ENCODE measurements around the gene LRRC49.
"Not testable (repeated sequence)": the region's sequence is repeated elsewhere in the genome, so short reads cannot be mapped to it uniquely, and the experiment has no call there.

LRRC49 gene

DNA sequence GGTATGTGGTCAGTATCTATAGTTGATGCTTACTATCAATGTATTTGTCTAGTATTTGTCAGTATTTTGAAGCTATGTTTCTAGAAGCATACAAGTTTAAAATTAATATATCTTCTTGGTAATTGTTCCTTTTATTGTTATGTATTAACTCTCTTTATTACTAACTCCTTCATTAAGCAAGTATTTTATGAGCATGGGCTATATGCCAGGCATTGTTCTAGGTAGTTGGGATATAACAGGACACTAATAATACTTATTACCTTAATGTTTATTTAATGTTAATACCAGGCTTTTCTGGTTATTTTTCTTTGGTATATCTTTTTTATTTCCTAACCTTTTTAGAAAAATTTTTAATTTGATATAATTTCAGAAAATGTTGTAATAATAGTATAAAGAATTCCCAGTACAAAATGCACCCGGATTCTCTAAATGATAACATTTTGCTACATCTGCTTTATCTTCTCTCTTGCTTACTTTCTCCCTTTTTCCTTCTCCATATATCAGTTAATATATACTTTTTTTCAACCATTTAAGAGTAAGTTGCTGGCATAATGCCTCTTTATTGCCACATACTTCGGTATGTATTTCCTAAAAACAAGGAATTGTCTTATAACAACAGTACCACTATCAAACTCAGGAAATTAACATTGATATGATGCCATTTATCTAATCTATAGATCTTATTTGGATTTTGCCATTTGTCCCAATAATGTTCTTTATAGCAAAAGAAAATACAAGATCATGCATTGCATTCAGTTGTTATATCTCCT lies 30.9 kb downstream of the LRRC49 start:
- DNase-seq (ENCODE audit: low read depth) = no peak

DNA sequence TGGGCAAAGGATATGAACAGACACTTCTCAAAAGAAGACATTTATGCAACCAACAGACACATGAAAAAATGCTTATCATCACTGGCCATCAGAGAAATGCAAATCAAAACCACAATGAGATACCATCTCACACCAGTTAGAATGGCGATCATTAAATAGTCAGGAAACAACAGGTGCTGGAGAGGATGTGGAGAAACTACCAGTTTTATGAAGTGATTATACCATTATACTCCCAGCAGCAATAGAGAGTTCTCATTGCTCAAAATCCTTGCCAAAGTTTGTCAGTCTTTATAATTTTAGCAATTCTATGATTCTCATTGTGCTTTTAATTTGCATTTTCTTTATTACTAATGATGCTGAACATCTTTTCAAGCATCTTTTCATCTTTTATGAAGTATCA lies 34.3 kb downstream of the LRRC49 start:
- DNase-seq (ENCODE audit: low read depth) = not testable (repeated sequence)

DNA sequence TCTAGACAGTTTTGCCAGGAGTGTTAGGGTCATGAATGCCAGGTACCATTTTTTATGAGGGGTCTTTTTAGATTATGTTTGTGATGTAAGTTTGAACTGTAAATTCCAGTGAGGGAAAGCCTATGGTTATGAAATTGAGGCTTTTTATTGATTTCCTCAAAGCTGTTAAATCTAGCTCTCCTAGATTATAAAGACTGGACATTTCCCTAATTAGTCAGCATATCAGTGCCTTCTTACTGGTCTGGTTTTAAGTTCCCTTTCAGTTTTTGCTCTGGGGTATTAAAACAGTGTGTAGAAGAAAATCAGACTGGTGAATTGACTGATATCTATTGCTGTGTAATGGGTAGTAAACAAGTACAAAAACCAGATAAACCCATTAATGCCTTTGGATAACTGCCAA lies 39.2 kb downstream of the LRRC49 start:
- DNase-seq (ENCODE audit: low read depth) = no peak

DNA sequence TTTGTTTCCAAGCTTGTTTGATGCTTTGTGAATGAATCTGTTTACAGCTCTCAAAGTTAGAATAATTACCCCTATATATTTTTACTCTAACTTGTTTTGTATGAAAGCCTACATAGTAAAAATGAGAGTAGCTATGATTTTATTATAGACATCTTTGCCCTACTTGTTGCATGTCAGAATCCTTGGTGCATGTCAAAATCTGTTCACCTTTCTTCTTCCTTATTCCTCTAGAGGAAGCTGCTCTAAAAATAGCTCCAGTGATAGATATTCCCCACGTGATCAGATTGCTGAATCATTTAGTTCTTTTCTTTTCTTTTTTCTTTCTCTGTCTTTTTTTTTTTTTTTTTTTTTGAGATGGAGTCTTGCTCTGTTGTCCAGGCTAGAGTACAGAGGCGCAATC lies 39.8 kb downstream of the LRRC49 start:
- no peak for DNase-seq (ENCODE audit: low read depth)

DNA sequence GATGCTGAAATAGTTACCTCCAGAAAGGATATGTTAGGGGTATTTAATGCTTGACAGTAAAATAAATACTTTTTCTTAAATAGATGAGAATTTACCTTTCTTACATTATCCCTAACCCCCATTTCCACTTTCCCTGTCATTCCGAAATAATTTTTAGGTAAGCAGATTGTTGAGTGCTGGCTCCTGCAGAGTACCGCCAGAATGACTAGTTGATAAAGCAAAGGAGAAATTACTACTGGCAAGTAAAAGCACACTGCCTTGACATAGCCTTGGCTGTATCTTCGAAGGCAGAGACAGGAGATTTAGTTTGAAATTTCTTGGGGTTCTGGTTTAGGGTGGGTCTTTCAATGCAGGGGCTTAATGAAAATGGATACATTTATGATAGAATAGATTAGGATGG lies 40.8 kb downstream of the LRRC49 start:
- no peak for DNase-seq (ENCODE audit: low read depth)

DNA sequence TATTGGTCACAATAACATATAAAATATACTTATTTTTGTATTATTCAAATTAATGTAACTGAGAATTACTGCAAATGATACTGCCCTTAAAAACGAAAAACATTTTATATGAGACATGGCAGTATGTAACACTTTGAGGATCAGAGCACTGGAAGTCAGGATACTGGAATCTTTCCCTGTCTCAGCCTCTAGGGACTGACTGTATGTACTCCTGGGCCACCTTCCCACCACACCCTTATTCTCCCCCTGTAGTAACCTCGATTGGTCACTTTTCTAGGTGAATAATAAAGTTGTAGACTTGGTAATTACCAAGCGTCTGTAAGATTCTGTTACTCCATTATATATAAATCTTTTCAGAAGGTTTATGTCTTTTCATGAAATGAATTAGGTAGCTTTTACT lies 43.0 kb downstream of the LRRC49 start:
- no peak for DNase-seq (ENCODE audit: low read depth)

DNA sequence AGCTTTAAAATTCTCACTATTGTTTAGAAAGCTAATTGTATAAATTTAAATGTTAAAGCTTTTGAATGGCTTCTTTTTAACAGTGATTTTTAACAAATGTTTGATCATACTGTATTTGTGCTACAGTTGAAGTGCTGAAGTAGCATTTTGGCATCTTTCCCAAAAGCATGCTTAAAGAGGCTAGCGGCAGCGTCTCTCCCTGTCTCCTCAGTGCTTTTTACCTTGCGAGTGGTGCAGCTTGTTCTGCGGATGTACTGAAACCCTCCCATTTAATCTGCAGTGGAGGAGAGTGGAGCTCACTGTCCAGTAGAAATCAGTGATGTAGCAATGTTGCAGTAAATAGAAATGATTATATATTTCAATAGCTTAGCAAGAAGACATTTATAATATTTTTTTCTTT lies 43.7 kb downstream of the LRRC49 start:
- DNase-seq (ENCODE audit: low read depth) = no peak

DNA sequence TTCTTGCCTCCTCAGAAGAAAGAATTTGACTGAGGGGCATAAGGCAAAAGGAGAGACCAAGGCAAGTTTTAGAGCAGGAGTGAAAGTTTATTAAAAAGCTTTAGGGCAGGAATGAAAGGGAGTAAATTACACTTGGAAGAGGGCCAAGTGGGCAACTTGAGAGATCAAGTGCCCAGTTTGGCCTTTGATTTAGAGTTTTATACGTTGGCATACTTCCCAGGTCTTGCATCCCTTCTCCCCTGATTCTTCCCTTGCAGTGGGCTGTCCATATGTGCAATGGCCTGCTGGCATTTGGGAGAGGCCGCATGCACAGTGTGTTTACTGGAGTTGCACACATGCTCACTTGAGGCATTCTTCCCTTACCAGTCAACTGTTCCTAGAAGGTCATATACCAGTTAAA lies 50.7 kb downstream of the LRRC49 start:
- not testable (repeated sequence) for DNase-seq (ENCODE audit: low read depth)

DNA sequence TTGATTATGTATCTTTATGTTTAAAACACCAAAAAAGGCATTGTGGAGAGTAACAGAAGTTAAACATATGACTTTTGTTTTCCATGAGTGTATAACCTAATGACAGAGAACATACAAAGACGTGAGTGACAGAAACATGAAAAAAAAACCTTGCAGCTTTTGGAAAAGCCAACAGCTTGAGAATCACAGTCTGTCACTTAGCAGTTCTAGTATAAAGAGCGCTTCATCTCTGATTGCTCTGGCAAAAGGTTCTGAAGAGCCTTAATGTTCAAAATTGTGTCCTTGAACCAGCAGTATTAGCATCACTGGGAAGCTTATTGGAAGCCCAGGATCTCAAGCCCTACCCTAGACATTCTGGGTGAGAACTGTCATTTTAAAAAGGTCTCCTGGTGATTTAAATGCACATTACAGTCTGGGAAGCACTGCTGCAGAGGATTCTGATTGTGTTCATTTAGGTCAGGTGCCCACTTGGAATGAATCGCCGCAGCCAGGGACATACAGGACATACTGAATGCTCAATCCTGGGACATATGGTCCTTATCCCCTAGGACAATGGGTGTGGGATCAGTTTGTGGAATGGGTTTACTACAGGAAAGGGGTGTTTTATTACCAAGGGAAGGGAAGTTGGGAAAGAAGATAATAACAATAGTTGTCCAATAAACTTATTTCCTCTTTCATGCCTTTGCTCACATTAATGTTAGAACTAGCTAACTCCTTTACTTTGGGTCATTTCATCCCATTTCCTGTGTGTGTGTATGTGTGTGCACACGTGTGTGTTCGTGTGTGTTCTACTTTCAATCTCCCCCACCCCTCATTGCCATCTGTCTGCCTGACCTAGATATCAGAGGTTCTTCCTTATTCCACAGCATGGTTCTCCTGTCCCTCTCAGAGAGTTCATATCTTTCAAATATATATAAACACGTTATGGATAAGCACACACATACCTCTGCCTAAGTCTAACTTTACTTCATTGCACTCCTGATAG lies 55.0 kb downstream of the LRRC49 start:
- no peak for DNase-seq (ENCODE audit: low read depth)

DNA sequence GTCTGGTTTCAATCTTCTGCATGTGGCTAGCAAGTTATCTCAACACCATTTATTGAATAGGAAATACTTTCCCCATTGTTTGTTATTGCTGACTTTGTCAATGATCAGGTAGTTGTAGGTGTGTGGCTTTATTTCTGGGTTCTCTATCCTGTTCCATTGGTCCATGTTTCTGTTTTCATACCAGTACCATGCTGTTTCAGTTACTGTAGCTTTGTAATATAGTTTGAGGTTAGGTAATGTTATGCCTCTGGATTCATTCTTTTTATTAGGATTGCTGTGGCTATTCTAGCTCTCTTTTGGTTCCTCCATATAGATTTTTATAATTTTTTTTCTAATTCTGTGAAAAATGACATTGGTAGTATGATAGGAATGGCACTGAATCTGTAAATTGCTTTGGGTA lies 58.3 kb downstream of the LRRC49 start:
- no peak for DNase-seq (ENCODE audit: low read depth)

DNA sequence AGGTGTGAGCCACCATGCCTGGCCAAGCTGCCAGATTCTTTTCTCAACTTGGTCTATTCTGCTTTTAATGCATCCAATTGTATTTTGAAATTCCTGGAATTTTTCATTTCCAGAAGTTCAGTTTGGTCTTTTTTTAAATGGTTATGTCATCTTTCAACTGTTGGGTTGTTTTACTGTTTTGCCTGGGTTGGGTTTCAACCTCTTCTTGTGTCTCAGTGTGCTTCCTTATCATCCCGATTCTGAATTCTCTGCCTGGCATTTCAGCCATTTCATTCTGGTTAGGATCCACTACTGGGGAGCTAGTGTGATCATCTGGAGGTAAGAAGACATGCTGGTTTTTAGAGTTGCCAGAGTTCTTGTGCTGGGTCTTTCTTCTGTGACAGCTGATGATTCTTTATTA lies 61.5 kb downstream of the LRRC49 start:
- DNase-seq (ENCODE audit: low read depth) = no peak

DNA sequence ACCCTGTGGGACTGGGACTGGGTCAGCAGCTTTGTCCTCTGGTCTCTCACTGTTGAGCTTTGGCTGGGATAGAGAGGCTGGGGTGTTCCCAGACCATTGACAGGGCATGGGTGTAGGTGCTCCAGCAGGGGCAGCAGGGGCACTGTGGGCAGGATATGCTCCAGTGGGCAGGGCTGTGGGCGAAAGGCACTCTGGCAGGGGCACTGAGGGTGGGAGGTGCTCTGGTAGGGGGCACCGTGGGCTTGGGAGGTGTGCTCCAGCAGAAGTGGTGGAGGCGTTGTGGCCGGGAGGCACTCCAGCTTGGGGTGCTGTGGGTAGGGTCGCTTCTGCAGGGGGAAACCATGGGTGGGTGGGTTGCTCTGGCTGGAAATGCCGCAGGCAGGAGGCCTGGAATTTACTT lies 62.1 kb downstream of the LRRC49 start:
- DNase-seq (ENCODE audit: low read depth) = no peak

DNA sequence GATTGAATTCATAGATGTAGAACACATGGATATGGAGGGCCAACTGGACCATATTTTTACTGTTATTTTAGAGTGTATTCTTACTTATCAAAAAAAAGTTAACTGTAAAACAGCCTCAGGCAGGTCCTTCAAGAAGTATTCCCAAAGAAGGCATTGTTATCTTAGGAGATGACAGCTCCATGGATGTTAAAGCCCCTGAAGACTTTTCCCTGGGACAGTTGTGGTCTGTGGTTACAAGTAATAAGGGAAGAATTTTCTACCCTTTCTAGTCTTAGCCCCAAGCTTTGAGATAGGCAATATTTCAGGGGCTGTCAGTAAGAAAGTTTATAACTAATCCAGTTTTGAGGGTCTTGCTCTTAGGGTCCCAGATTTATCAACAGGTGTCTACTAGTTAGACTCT lies 62.5 kb downstream of the LRRC49 start:
- DNase-seq (ENCODE audit: low read depth) = no peak

DNA sequence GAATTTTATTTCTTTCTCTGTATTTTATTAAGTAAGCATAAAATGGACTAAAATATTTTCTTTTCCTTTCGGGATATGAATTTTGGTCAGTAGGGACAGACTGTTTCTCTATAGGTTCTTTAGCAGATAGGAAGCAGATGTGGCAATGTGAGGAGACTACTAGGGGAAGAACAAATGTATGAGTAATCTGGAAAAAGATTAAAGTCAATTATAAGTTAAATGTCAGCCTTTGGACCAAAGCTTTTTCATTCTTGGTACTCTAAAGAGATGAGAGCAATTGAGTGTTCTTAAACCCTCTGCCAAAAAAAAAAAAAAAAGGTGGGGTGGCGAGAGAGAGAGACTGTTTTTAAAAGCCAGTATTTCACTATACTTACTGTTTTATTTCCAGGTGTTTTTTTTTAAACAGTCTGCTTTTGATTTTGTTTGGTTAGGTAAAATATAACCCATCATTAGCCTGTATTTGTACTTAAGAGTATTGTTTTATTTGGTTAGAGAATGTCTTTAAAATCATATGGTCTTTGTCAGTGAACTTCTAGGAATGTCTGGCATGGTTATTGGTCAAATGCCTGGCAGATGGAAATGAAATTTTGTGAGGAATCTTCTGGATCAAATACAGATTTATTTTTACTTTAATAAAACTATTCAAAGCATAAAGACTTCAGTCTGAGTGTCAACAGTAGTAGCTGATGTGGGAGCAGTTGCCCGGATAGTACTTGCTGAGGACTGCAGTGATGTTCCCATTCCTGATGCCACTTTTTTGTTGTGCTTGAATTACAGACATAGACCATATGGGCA lies 63.8 kb downstream of the LRRC49 start:
- DNase-seq (ENCODE audit: low read depth) = no peak

DNA sequence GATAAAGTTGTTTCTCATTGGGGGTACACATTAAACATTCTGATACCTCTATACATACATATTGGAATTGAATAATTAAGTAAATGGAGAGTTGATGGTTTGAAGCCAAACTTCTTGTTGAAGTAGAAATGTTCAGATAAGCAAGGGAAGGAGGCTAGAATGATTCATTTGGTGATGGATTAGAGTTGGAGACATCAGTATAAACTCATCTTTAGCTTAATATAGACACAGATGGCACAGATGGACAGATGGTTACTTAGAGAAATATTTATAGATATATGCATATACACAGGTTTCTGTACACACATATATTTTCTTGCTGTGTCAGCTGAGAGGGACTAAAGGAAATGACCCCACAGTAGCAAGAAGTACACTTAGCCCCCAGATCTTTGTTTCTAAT lies 69.5 kb downstream of the LRRC49 start:
- DNase-seq (ENCODE audit: low read depth) = no peak

DNA sequence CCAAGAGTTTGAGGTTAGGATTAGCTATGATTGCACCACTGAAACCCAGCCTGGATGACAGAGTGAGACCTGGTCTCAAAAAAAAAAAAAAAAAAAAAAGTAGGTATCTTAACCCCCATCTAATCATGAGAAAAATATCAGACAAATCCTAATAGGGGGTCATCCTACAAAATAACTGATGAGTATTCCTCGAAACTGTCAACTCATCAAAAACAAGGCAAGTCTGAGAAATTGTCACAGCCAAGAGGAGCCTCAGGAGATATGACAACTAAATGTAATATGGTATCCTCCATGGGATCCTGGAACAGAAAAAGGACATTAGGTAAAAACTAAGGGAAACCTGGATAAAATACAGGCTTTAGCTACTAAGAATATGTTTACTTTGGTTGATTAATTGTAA lies 70.6 kb downstream of the LRRC49 start:
- no peak for DNase-seq (ENCODE audit: low read depth)

DNA sequence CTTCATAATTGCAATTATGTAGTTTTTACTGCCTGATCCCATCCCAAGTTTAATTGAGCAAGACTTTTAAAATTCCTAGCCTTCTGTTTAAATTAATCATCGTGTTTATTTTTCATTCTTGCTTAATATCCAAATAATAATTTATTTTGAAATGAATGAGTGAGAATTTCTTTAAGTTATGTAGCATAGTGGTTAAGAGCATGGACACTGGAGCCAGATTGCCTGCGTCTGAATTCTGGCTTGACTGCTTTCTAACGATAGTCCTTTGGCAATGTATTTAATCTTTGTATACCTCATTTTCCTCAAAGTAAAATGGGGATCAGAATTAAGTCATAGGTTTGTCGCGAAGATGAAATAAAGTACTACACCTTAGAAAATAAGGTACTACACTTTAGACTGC lies 71.4 kb downstream of the LRRC49 start:
- no peak for DNase-seq (ENCODE audit: low read depth)

DNA sequence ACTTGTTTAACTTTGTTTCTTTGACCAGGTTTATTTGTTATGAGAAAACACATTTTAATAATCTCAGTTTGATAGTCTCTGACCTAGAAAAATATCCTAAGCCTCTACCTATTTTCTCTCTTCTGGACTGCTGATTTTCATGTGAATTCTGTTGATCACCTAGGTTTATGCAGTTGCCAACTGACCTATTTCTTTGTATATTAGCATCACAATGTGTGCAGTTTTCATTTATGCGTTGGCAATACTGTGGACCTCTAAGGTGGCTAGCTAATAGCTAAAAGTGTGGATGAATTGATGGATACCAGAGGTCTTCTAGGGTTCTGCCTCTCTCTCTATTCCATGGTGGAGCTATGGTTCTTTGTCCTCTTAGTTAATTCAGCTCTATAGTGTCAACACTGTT lies 72.1 kb downstream of the LRRC49 start:
- DNase-seq (ENCODE audit: low read depth) = no peak

DNA sequence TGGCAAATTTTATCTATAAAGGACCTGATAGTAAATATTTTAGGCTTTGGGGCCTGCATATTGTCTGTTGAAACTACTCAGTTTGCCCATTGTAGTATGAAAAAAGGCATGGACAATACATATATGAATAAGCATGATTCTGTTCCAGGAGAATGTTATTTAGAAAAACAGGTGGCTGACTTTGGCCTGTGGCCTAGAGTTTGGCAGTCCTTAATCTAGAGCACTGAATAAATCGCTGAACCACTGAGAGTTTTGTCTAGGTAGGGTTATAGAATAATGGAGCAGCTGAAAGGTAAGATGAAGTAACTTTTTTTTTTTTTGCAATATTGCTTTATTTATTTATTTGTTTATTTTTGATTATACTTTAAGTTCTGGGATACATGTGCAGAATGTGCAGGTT lies 75.0 kb downstream of the LRRC49 start:
- no peak for DNase-seq (ENCODE audit: low read depth)

DNA sequence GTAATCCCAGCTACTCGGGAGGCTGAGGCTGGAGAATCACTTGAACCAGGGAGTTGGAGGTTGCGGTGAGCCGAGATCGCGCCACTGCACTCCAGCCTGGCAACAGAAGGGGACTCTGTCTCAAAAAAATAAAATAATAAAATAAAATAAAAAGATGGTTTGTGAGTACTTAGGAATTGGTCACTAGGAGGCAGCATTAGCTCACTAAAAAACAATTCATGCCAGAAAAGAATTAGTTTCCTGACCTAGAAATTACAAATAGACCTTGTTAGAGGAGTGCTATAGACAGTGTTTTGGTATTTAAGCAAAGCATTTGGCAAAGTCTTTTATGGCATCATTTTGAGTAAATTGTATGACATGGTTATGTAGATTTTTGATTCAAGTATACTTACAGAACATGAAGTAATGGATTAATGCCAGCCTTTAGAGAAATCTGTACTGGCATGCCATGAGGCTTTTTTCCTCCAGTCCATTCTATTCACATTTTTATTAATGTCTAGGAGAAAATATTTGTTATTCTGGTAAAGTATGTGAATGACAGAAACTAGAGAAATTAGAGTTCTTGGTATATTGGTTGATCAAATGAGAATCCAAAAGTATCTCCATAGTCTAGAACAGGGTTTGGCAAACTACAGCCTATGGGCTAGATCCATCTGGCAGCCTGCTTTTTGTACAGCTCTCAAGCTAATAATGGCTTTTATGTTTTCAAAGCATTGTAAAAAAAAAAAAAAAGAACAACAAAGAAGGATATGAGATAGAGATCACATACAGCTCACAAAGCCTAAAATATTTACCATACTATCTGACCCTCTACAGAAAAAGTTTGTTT lies 81.6 kb downstream of the LRRC49 start:
- no peak for DNase-seq (ENCODE audit: low read depth)

DNA sequence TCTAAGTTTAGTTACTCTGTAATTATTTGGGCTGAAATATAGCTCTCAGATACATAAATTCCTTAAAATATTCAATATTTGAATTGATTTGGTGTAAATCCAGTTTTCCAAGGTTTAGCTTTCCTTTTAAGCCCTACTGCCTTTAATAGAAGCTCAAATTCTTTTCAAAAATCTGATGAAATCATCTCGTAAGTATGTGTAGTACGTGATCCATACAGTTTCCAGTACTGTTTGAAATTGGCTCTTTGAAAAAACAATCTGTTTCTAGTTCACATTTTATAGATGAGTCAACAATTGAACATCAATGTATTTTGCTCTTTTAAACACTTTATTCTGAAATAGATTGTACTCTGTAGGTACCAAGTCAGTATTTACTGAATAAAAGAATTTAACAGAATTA lies 84.2 kb downstream of the LRRC49 start:
- no peak for DNase-seq (ENCODE audit: low read depth)
